Pancreas (tissue), 10 donors: ENCODE data around the gene BHLHA9. TPM values are rescaled to one million over a fixed set of nuclear protein-coding genes. Genes with fewer than 3 reads are reported as not detected.

Experiments
- ATAC-seq, 4 donors: fragments of 200-7000 bp; cut with Tn5 transposase; one replicate each; pipeline versions ENCODE4 v1.8.0 to v1.9.1; 2020; ENCODE audit warnings: mild to moderate bottlenecking in 4 of 4, moderate library complexity in 4 of 4
- DNase-seq, 6 donors: peaks; one replicate each; pipeline ENCODE4 v3.0.0-alpha.2; 2020
- FAIRE-seq: peaks from 2 replicates; lab custom pipeline; 2012; peaks lifted over from hg19 to GRCh38; lab: Jason Lieb, UNC
- H3K27ac ChIP-seq, 4 donors: fragments of 200-600 bp; sonication (generic); 1 replicate in 3 of 4; 2 replicates in 1 of 4; pipeline versions ENCODE4 v1.5.0 to v1.8.0; 2020
- H3K27me3 ChIP-seq, 4 donors: fragments of 200-600 bp; one replicate each; pipeline ENCODE4 v1.8.0; 2021
- H3K36me3 ChIP-seq, 3 donors: fragments of 200-600 bp; sonication (generic) in 1 of 3; one replicate each; pipeline versions ENCODE4 v1.5.0 to v1.8.0; 2020 to 2021
- H3K4me1 ChIP-seq, 3 donors: fragments of 200-600 bp; one replicate each; pipeline ENCODE4 v1.8.0; 2021
- H3K4me3 ChIP-seq, 4 donors: fragments of 200-600 bp; sonication (generic) in 2 of 4; one replicate each; pipeline versions ENCODE4 v1.5.0 to v1.8.0; 2020 to 2021
- H3K9me3 ChIP-seq, 4 donors: fragments of 200-600 bp; one replicate each; pipeline ENCODE4 v1.8.0; 2021
- WGBS, 2 donors: extraction: QIAGEN DNeasy Blood & Tissue Kit; methylation state at CpG; one replicate each; pipeline ENCODE4 v1.1.7; 2013; 5-methylcytosine and 5-hydroxymethylcytosine counted together
- intact Hi-C, 3 donors: fragments of 100-400 bp; cut with DNase I; formaldehyde crosslinking; loops; one replicate each; pipeline versions ENCODE4 v1.11.1 to v1.14.2; 2022
- polyA plus RNA-seq, 2 donors: library from polyadenylated mRNA; stranded (reverse); fragments of 200-250 nt; gene quantifications; one replicate each; pipeline ENCODE4 v1.2.3, GENCODE V29; 2013
- total RNA-seq, 6 donors: library from RNA; stranded (reverse); fragmentation: NEBNext Ultra II Directional in 4 of 6; extraction: Animal tissue kit (Norgen Biotek cat#: 25700) in 4 of 6; gene quantifications; one replicate each; pipeline versions ENCODE4 v1.2.1 to v1.2.4, GENCODE V29; 2021 to 2023
- TF ChIP-seq, protein P1 (sequence below), 4 donors: fragments of 200-600 bp; sonication (generic) in 3 of 4; IDR thresholded peaks; one replicate each; pipeline versions ENCODE4 v1.5.0 to v1.8.0; 2021; ENCODE audit warnings: antibody characterized with exemption in 4 of 4
- donor health status: healthy with polysubstance abuse.
- donor health status: DM: no; HTN: no; CAD: no; lungs with moderate emphysema.
- donor health status: DM: no; HTN: no; CAD: no.
- donor health status: control.
- donor health status: control.
- donor health status: Bipolar disorder and iron deficiency.
- donor health status: DM: yes; HTN: yes; CAD: no.
- donor health status: DM: no; HTN: no; CAD: no.
- donor health status: DM: no; HTN: no; CAD: no.
- donor health status: DM: yes; HTN: yes; CAD: no.

The BHLHA9 gene
- total and polyA plus RNA-seq, 8 donors: not detected

DNA sequence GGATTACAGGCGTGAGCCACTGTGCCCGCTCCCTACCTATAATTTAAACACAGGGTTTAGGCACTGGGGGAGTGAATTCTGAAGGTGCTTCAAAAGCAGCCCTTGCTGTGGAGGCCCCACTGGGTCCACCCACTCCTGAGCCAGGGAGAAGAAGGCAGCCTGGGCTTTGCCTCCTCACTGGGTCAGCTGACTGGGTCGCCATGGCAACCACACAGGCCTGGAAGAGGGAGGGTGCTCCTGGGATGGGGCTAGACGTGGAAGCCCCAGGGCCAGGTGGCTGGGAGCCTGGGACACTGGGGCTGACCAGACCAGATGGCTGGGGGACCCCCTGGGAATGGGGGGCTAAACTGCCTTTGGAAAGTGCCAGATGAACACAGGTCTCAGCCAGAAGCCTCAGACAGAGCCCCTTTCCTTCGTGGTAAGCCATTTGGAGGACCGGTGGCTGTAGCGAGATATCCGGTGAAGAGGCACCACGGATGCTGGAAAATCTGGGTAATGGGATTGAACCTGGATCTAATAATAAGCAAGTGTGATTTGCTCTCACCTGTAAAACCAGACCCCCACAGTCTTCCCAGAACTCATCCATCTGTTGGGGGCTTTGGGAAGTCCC is 42.1 kb downstream of the BHLHA9 start:
- intact Hi-C loops: no loop called here
- TF ChIP-seq, protein P1, sequence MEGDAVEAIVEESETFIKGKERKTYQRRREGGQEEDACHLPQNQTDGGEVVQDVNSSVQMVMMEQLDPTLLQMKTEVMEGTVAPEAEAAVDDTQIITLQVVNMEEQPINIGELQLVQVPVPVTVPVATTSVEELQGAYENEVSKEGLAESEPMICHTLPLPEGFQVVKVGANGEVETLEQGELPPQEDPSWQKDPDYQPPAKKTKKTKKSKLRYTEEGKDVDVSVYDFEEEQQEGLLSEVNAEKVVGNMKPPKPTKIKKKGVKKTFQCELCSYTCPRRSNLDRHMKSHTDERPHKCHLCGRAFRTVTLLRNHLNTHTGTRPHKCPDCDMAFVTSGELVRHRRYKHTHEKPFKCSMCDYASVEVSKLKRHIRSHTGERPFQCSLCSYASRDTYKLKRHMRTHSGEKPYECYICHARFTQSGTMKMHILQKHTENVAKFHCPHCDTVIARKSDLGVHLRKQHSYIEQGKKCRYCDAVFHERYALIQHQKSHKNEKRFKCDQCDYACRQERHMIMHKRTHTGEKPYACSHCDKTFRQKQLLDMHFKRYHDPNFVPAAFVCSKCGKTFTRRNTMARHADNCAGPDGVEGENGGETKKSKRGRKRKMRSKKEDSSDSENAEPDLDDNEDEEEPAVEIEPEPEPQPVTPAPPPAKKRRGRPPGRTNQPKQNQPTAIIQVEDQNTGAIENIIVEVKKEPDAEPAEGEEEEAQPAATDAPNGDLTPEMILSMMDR (IDR thresholded peaks at IDR 0.05): no peak
- Histone ChIP-seq H3K9me3 (no peaks in the 10 kb centered on the region), H3K36me3 (no peaks in the 10 kb centered on the region), H3K27ac (no peak overlapping the region), H3K4me3 (no peak overlapping the region), H3K27me3 (no peaks in the 10 kb centered on the region), H3K4me1 (no peaks in the 10 kb centered on the region)
- ATAC-seq (peak in 1 of 4 donors; percentile 27), FAIRE-seq (no peak), DNase-seq (no peak)
- WGBS, 2 donors: 55 to 59% methylated on average over 9 of the region's 9 CpGs

GRCh38 chr17:1313270-1314005 is 43.2 kb downstream of the BHLHA9 start:
- intact Hi-C loops: no loop called here
- 60 to 80% methylated on average over 8 of the region's 8 CpGs for WGBS, 2 donors

GRCh38 chr17:1315409-1315808 is 45.2 kb downstream of the BHLHA9 start:
- ATAC-seq (peak in 1 of 4 donors; percentile 52), FAIRE-seq (no peak), DNase-seq (peak in 1 of 6 donors; percentile 26)
- H3K27me3 ChIP-seq: no peaks in the 10 kb centered on the region
- TF ChIP-seq, protein P1 (IDR thresholded peaks at IDR 0.05): no peak
- H3K36me3 ChIP-seq: no peaks in the 10 kb centered on the region
- 60 to 71% methylated on average over 10 of the region's 10 CpGs for WGBS, 2 donors
- intact Hi-C loops: no loop called here
- no peak overlapping the region for H3K27ac ChIP-seq
- H3K4me3 ChIP-seq: no peak overlapping the region
- H3K4me1 ChIP-seq: no peaks in the 10 kb centered on the region
- no peaks in the 10 kb centered on the region for H3K9me3 ChIP-seq

More at GRCh38 chr17:1313270-1314005, 43.2 kb downstream of the BHLHA9 start:
- H3K36me3 ChIP-seq: no peaks in the 10 kb centered on the region
- no peak overlapping the region for H3K4me3 ChIP-seq
- no peaks in the 10 kb centered on the region for H3K27me3 ChIP-seq
- FAIRE-seq (no peak), ATAC-seq (peak in 1 of 4 donors; percentile 40), DNase-seq (no peak)
- H3K4me1 ChIP-seq: no peaks in the 10 kb centered on the region
- H3K9me3 ChIP-seq: no peaks in the 10 kb centered on the region
- H3K27ac ChIP-seq: no peak overlapping the region
- TF ChIP-seq, protein P1 (IDR thresholded peaks at IDR 0.05): no peak

GRCh38 chr17:1315891-1316403 is 45.7 kb downstream of the BHLHA9 start:
- Histone ChIP-seq H3K27ac (no peak overlapping the region), H3K4me3 (no peak overlapping the region), H3K4me1 (no peaks in the 10 kb centered on the region), H3K27me3 (no peaks in the 10 kb centered on the region), H3K36me3 (no peaks in the 10 kb centered on the region), H3K9me3 (no peaks in the 10 kb centered on the region)
- WGBS, 2 donors: 47% methylated on average over 10 of the region's 10 CpGs
- intact Hi-C loops: no loop called here
- FAIRE-seq (no peak), ATAC-seq (peak in 2 of 4 donors; percentile 14 to 58), DNase-seq (peak in 1 of 6 donors; percentile 26)
- TF ChIP-seq, protein P1 (IDR thresholded peaks at IDR 0.05): no peak

Other genes starting within 250 kb of the BHLHA9 start
- 10 to 100 TPM; 15.4 to 57.4 (median 22.5) TPM for gene ABR, start 90.5 kb upstream of the BHLHA9 start, total RNA-seq
- gene ABR, start 90.5 kb upstream of the BHLHA9 start, polyA plus RNA-seq: 10 to 100 TPM; 39.2 to 65.7 TPM
- gene TRARG1, start 9.2 kb downstream of the BHLHA9 start, total RNA-seq: 1 to 10 TPM in 1 of 6 donors, under 1 TPM in 3, not detected in 2; 0.09 to 2.9 (median 0.35) TPM
- gene TRARG1, start 9.2 kb downstream of the BHLHA9 start, polyA plus RNA-seq: 1 to 10 TPM in 1 of 2 donors, under 1 TPM in 1; 0.31 to 4.1 TPM
- gene YWHAE, start 129.8 kb downstream of the BHLHA9 start, total RNA-seq: 100 to 1,000 TPM; 138 to 236 (median 192) TPM
- gene YWHAE, start 129.8 kb downstream of the BHLHA9 start, polyA plus RNA-seq: 100 to 1,000 TPM; 131 to 196 TPM
- gene CRK, start 185.8 kb downstream of the BHLHA9 start, total RNA-seq: 10 to 100 TPM; 18.1 to 30.8 (median 20.5) TPM
- gene CRK, start 185.8 kb downstream of the BHLHA9 start, polyA plus RNA-seq: 10 to 100 TPM in 1 of 2 donors, 1 to 10 TPM in 1; 9.8 to 15.3 TPM
- gene MYO1C, start 222.2 kb downstream of the BHLHA9 start, total RNA-seq: 100 to 1,000 TPM in 4 of 6 donors, 10 to 100 TPM in 2; 95.1 to 138 (median 105) TPM
- gene MYO1C, start 222.2 kb downstream of the BHLHA9 start, polyA plus RNA-seq: 10 to 100 TPM; 57.2 to 69.3 TPM
- gene INPP5K, start 246.2 kb downstream of the BHLHA9 start, total RNA-seq: 10 to 100 TPM; 13.2 to 23.8 (median 17.2) TPM
- gene INPP5K, start 246.2 kb downstream of the BHLHA9 start, polyA plus RNA-seq: 10 to 100 TPM; 23.9 to 24.4 TPM